A375 (cell line): ENCODE data around the gene WDR20. TPM values are rescaled to one million over a fixed set of nuclear protein-coding genes. Genes with fewer than 3 reads are reported as not detected.

Experiments
- total RNA-seq: library from RNA; depleted of rRNA; stranded (reverse); fragments of >200 nt; shearing (Covaris generic); gene quantifications from 2 replicates; pipeline ENCODE4 v1.2.3, GENCODE V29; 2014; rRNA removed

The WDR20 gene
- total RNA-seq, result 9.5 and 9.7 TPM in 2 replicates

GRCh38 chr14:102139286-102140026 is at the start of gene WDR20:
Gene WDR20 (plus strand): TSS chr14:102139897. CDS start chr14:102139924, 27 bp downstream.

Other genes starting within 250 kb of the WDR20 start
- gene DYNC1H1, start 175.3 kb upstream of the WDR20 start, total RNA-seq, result 260 and 297 TPM in 2 replicates
- gene HSP90AA1, start 52.9 kb upstream of the WDR20 start, total RNA-seq, result 225 and 231 TPM in 2 replicates
- gene MOK, start 165.3 kb downstream of the WDR20 start, total RNA-seq, result 195 and 197 TPM in 2 replicates
- gene ZNF839, start 179.8 kb downstream of the WDR20 start, total RNA-seq, result 9.7 and 13.1 TPM in 2 replicates
- gene CINP, start 223.0 kb downstream of the WDR20 start, total RNA-seq, result 43.6 and 47.6 TPM in 2 replicates
- gene TECPR2, start 223.0 kb downstream of the WDR20 start, total RNA-seq, result 4.4 and 6.2 TPM in 2 replicates